Keratinocyte (primary cell): ENCODE results near the gene DDRGK1. TPM values are rescaled to one million over a fixed set of nuclear protein-coding genes. Genes with fewer than 3 reads are reported as not detected.

Source experiments
- DNase-seq: peaks from one replicate; pipeline ENCODE4 v3.0.0-alpha.2; 2011; ENCODE audit warnings: low read depth, missing footprints, low spot score
- FAIRE-seq: peaks from 2 replicates; lab custom pipeline; 2011; peaks lifted over from hg19 to GRCh38; lab: Jason Lieb, UNC
- H2AFZ ChIP-seq: 2 replicates; pipeline ENCODE4 v1.6.0; 2012; ENCODE audit warnings: low read length, control low read depth, inconsistent platforms; ENCODE audit not compliant: control insufficient read depth
- H3K27ac ChIP-seq: 2 replicates; pipeline ENCODE4 v1.5.1; 2011; ENCODE audit warnings: low read length; ENCODE audit not compliant: control insufficient read depth, insufficient read depth
- H3K27me3 ChIP-seq: 3 replicates; pipeline ENCODE4 v1.6.0; 2011; ENCODE audit warnings: low read length; ENCODE audit not compliant: control insufficient read depth, insufficient read depth; ENCODE audit errors: extremely low read depth
- H3K36me3 ChIP-seq, 2 experiments: 2 replicates in 1 of 2; 3 replicates in 1 of 2; pipeline ENCODE4 v1.5.1; 2011; ENCODE audit warnings: low read length in 2 of 2, mild to moderate bottlenecking in 1 of 2; ENCODE audit not compliant: control insufficient read depth in 2 of 2, insufficient read depth in 2 of 2; ENCODE audit errors: extremely low read depth in 1 of 2
- H3K4me1 ChIP-seq: 3 replicates; pipeline ENCODE4 v1.5.1; 2011; ENCODE audit warnings: low read length; ENCODE audit not compliant: control insufficient read depth, insufficient read depth; ENCODE audit errors: extremely low read depth
- H3K4me2 ChIP-seq: 3 replicates; pipeline ENCODE4 v1.6.0; 2011; ENCODE audit warnings: low read depth, low read length; ENCODE audit not compliant: control insufficient read depth, insufficient read depth; ENCODE audit errors: extremely low read depth
- H3K4me3 ChIP-seq, 3 experiments: fragments of 200-600 bp in 1 of 3; sonication (generic) in 1 of 3; 2 replicates in 2 of 3; 3 replicates in 1 of 3; pipeline ENCODE4 v1.5.1; 2011 to 2016; ENCODE audit warnings: low read length in 3 of 3, mild to moderate bottlenecking in 3 of 3, control low read depth in 2 of 3, inconsistent platforms in 1 of 3, low read depth in 1 of 3, mixed read lengths in 1 of 3, mixed run types in 1 of 3, moderate library complexity in 1 of 3; ENCODE audit not compliant: control insufficient read depth in 2 of 3, insufficient read depth in 2 of 3; ENCODE audit errors: extremely low read depth in 1 of 3
- H3K79me2 ChIP-seq: 2 replicates; pipeline ENCODE4 v1.6.0; 2012; ENCODE audit warnings: low read length; ENCODE audit not compliant: control insufficient read depth, insufficient read depth
- H3K9ac ChIP-seq: 3 replicates; pipeline ENCODE4 v1.6.0; 2011; ENCODE audit warnings: low read length; ENCODE audit not compliant: control insufficient read depth, insufficient read depth; ENCODE audit errors: extremely low read depth
- H3K9me1 ChIP-seq: 3 replicates; pipeline ENCODE4 v1.6.0; 2011; ENCODE audit warnings: low read length; ENCODE audit not compliant: control insufficient read depth, insufficient read depth; ENCODE audit errors: extremely low read depth
- H3K9me3 ChIP-seq: 2 replicates; pipeline ENCODE4 v1.5.1; 2012; ENCODE audit warnings: low read depth, low read length; ENCODE audit not compliant: control insufficient read depth
- H4K20me1 ChIP-seq: 3 replicates; pipeline ENCODE4 v1.6.0; 2011; ENCODE audit warnings: low read length; ENCODE audit not compliant: control insufficient read depth, insufficient read depth; ENCODE audit errors: extremely low read depth
- CTCF ChIP-seq, 3 experiments: IDR thresholded peaks in 1 of 3; conservative IDR thresholded peaks in 1 of 3; optimal IDR thresholded peaks in 1 of 3; 2 replicates in 2 of 3; 3 replicates in 1 of 3; pipeline versions ENCODE3 to v1.5.1; 2011; ENCODE audit warnings: low read length in 3 of 3, mild to moderate bottlenecking in 3 of 3, moderate library complexity in 2 of 3, control low read depth in 1 of 3, inconsistent platforms in 1 of 3; ENCODE audit not compliant: insufficient read depth in 2 of 3; ENCODE audit errors: extremely low read depth in 1 of 3
- EZH2 ChIP-seq: IDR thresholded peaks from one replicate; pipeline ENCODE4 v1.6.1; 2012; ENCODE audit warnings: inconsistent platforms, mild to moderate bottlenecking, low read length, moderate library complexity
- dilution Hi-C: fragments of 300-500 bp; cut with MboI; formaldehyde crosslinking; loops from one replicate; pipeline ENCODE4 v1.7.0; 2020; ENCODE audit warnings: low sequenced_read_pairs; ENCODE audit not compliant: extremely low pct_ligation_motif_present
- polyA plus RNA-seq, 5 experiments: library from polyadenylated mRNA; depleted of rRNA in 3 of 5; stranded (reverse) in 3 of 5; stranded (forward) in 1 of 5; unstranded in 1 of 5; fragments of >200 nt; gene quantifications; 1 replicate in 1 of 5; 2 replicates in 3 of 5; 3 replicates in 1 of 5; pipeline versions ENCODE4 v1.2.1 to v1.2.3, GENCODE V29; 2011 to 2012; ENCODE audit warnings: missing spikeins in 2 of 5, low read depth in 1 of 5, low replicate concordance in 1 of 5

Gene DDRGK1
- polyA plus RNA-seq, 1 donor (not counting 4 experiments of a cell fraction or from before 2014, with no cell fraction given) = 32.2 TPM

GRCh38 chr20:3150908-3151307 lies 53.6 kb downstream of the DDRGK1 start:
- FAIRE-seq (no peak), DNase-seq (no peak)
- no peaks in the 10 kb centered on the region for H3K9me3 ChIP-seq
- H3K27ac ChIP-seq = no peak overlapping the region
- peaks cover 87% of the 10 kb centered on the region for H3K79me2 ChIP-seq
- no peak overlapping the region for H3K4me3 ChIP-seq
- H4K20me1 ChIP-seq = peaks cover 4% of the 10 kb centered on the region
- H2AFZ ChIP-seq = no peak overlapping the region
- H3K4me1 ChIP-seq = no peaks in the 10 kb centered on the region
- H3K9me1 ChIP-seq = no peaks in the 10 kb centered on the region
- dilution Hi-C loops = no loop called here
- peaks cover 19 to 36% of the 10 kb centered on the region in 2 experiments for H3K36me3 ChIP-seq
- H3K27me3 ChIP-seq = no peaks in the 10 kb centered on the region
- H3K9ac ChIP-seq = no peak overlapping the region
- no peak overlapping the region for H3K4me2 ChIP-seq
- TF ChIP-seq EZH2 (no peak), CTCF (optimal IDR thresholded peaks at IDR 0.05 in 1 of 3, IDR thresholded peaks at IDR 0.05 in 1 of 3, conservative IDR thresholded peaks at IDR 0.05 in 1 of 3; ENCODE audit: extremely low read depth in 1 of 3, insufficient read depth in 2 of 3, low read length in 3 of 3) (no peak)

- Histone ChIP-seq H3K4me2 (no peak overlapping the region), H3K27ac (no peak overlapping the region), H3K9me3 (no peaks in the 10 kb centered on the region), H3K9me1 (no peaks in the 10 kb centered on the region), H3K36me3 (peaks cover 17 to 27% of the 10 kb centered on the region in 2 experiments), H4K20me1 (peaks cover 4% of the 10 kb centered on the region), H3K4me3 (no peak overlapping the region), H3K79me2 (peaks cover 60% of the 10 kb centered on the region), H3K27me3 (no peaks in the 10 kb centered on the region), H3K9ac (no peak overlapping the region), H2AFZ (no peak overlapping the region), H3K4me1 (no peaks in the 10 kb centered on the region)
- no peak for TF ChIP-seq CTCF (optimal IDR thresholded peaks at IDR 0.05 in 1 of 3, IDR thresholded peaks at IDR 0.05 in 1 of 3, conservative IDR thresholded peaks at IDR 0.05 in 1 of 3; ENCODE audit: extremely low read depth in 1 of 3, insufficient read depth in 2 of 3, low read length in 3 of 3)
- TF ChIP-seq EZH2 = no peak
- dilution Hi-C loops = no loop called here
- FAIRE-seq = no peak
- DNase-seq = no peak
Measured at GRCh38 chr20:3146732-3147341, 57.6 kb downstream of the DDRGK1 start.
